T-helper 1 cell treated with Interleukin-12 subunit alpha and Interleukin-12 subunit beta and Interleukin-4 antibody, amounts not matched to agents 30 μg/mL and 1 μg/mL, for 36 hours (primary cell): ENCODE results near the gene SSC4D.

Source experiments
- H3K27ac Mint-ChIP-seq: one replicate; pipeline ENCODE4 v1.8.0; 2021; ENCODE audit warnings: mild to moderate bottlenecking, mixed read lengths
- H3K27me3 Mint-ChIP-seq: one replicate; pipeline ENCODE4 v1.8.0; 2021; ENCODE audit warnings: low read depth, mixed read lengths
- H3K36me3 Mint-ChIP-seq: one replicate; pipeline ENCODE4 v1.8.0; 2021; ENCODE audit warnings: low read depth, mixed read lengths
- H3K4me1 Mint-ChIP-seq: one replicate; pipeline ENCODE4 v1.8.0; 2021; ENCODE audit warnings: low read depth, mixed read lengths
- H3K4me3 Mint-ChIP-seq: one replicate; pipeline ENCODE4 v1.8.0; 2021; ENCODE audit warnings: mild to moderate bottlenecking, moderate library complexity, mixed read lengths
- H3K9me3 Mint-ChIP-seq: one replicate; pipeline ENCODE4 v1.8.0; 2021; ENCODE audit warnings: mixed read lengths

SSC4D gene

DNA sequence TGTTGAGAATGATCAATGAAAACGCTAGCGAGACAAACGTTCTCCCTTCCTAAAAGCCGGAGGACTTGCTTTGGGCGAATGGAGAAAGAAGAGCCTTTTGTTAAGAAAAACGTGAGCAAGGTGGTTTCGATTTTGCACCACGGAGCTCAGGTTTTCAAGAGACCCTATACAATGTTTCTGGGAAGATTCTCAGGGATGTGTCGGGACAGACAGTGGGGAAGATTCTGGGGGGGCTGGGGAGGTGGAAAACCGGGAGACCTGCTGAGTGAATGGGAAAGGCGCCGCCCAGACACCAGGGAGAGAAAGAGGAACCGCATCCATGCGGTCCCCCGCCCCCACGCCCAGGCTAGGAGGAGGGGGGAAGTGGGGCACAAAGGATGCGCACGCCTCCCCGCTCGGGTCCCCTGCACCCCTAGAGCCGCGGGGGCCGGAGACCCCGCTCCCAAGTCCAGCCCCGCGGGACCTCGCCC, 51.5 kb downstream of the SSC4D start:
- Mint-ChIP-seq H3K9me3 (no peaks in the 10 kb centered on the region), H3K36me3 (peaks cover 27% of the 10 kb centered on the region), H3K4me3 (peak overlapping the region; percentile 98), H3K27ac (peak overlapping the region; percentile 98), H3K27me3 (no peaks in the 10 kb centered on the region), H3K4me1 (peaks cover 32% of the 10 kb centered on the region)

DNA sequence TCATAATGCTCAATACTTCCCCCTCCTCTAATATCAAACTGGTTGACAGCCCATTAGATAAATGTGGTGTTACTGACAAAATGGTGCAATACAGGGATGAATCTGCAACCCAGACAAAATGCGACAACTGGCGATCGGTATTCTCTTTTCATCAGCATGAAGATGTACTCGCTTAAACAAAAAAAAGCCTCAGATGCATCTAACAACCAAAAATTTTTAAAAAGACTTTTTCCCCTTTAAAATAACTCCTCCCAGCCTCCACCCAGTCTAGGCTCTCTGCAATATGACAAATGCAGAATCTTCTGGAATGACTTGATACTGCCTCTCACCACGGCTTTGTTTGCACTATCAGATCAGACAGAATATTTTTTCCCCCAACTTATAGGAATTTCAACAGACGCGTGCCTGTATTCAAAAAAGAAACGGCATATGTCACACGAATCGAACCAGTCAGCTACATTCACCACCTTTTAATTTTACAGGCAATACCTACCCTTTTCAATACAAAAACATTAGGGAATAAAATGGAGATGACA, 52.0 kb downstream of the SSC4D start:
- H3K4me3 Mint-ChIP-seq = peak overlapping the region; percentile 98
- peaks cover 32% of the 10 kb centered on the region for H3K4me1 Mint-ChIP-seq
- peaks cover 27% of the 10 kb centered on the region for H3K36me3 Mint-ChIP-seq
- no peaks in the 10 kb centered on the region for H3K27me3 Mint-ChIP-seq
- H3K9me3 Mint-ChIP-seq = no peaks in the 10 kb centered on the region
- H3K27ac Mint-ChIP-seq = peak overlapping the region; percentile 98

DNA sequence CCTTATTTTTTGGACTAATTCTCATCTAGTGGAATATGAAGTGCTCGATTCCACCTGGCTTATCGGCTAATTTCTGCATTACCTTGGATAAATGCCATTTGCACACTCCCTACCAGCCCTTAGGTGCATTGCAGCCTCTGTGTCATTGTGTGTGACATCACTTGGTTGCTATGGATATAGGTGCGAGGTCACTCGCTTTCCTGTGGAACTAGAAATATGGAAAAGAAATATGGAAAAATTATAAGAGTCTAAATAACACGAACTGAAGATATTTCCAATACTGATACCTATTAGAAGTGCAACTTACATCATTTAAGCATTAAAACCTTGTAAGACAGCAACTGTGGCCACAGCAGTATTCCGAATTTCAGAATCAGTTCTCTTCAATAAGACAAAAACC, 52.7 kb downstream of the SSC4D start:
- Mint-ChIP-seq H3K27ac (peak overlapping the region; percentile 98), H3K4me3 (peak overlapping the region; percentile 98), H3K4me1 (peaks cover 34% of the 10 kb centered on the region), H3K36me3 (peaks cover 28% of the 10 kb centered on the region), H3K27me3 (no peaks in the 10 kb centered on the region), H3K9me3 (no peaks in the 10 kb centered on the region)

DNA sequence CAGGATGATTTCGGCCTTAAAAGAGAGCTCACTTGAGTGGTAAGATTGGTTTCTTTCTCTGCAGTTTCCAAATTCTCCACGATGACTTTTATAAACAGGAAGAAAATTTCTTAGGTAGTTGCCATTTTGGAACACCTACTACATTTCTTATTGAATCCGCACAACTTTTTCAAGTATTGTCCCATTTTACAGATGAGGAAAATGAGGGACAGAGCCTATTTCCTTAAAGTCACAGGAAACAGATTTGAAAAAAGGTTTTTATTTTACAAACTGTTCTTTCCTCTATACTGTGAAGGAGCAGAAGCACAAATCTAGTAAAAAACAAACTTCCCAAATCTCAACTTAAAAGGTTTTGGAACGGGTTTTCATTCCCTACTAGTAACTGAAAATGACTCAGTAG, 53.4 kb downstream of the SSC4D start:
- H3K9me3 Mint-ChIP-seq = no peaks in the 10 kb centered on the region
- H3K4me3 Mint-ChIP-seq = no peak overlapping the region
- H3K4me1 Mint-ChIP-seq = peaks cover 39% of the 10 kb centered on the region
- H3K27ac Mint-ChIP-seq = no peak overlapping the region
- peaks cover 30% of the 10 kb centered on the region for H3K36me3 Mint-ChIP-seq
- H3K27me3 Mint-ChIP-seq = no peaks in the 10 kb centered on the region

DNA sequence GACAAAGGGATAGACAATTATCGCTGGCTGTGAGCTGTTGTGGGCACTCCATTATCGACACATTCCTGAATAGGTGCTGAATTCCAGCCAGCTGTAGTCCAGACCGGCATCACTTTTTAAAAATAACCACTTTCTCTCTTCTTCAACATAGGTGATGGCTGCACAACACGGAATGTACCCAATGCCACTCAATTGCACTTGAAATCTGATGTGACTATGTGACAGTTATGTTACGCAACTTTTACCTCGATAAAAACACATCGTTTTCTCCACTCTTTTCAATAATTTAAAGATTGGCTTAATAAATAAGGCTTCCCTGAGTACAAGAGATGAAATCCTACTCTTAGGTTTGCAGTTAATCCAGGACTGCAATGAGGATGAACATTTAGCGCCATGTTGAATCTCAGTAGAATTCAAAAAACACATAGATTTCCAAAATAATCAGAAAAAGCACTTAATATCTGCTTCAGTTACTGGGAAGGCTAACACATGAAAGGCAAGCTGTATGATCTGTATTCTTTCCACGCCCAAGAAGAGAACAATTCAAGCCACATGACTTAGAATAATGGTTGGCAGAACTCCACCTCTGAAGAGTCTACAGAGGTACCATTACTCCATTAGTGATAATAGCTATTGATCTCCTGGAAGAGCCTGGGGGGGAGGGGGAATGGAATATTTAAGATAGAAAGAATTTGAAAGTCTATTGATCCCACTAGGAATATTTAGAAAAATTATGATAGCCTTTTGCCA, 54.3 kb downstream of the SSC4D start:
- Mint-ChIP-seq H3K36me3 (peaks cover 33% of the 10 kb centered on the region), H3K4me3 (no peak overlapping the region)

DNA sequence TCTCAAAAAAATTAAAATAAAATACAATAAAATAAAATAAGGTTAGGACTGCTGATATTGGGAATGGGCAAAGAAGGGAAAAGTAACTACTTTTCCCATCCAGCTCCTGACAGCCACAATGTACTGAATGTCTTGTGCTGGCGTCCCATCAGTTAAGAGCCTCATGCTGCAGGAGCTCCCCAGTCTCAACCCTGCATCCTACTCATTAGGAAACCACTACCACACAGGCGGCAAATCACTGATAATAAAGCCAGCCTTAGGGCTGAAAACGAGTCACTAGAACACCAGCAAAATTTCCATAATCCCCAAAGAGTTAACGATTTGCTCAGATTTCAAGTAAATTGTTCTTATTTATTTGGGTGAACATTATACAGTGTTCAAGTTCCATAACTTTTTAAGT, 55.0 kb downstream of the SSC4D start:
- H3K27me3 Mint-ChIP-seq = no peaks in the 10 kb centered on the region
- no peak overlapping the region for H3K4me3 Mint-ChIP-seq
- peaks cover 35% of the 10 kb centered on the region for H3K4me1 Mint-ChIP-seq
- H3K9me3 Mint-ChIP-seq = no peaks in the 10 kb centered on the region
- H3K36me3 Mint-ChIP-seq = peaks cover 36% of the 10 kb centered on the region
- H3K27ac Mint-ChIP-seq = no peak overlapping the region

More for the DNA sequence above, 54.3 kb downstream of the SSC4D start:
- no peaks in the 10 kb centered on the region for H3K9me3 Mint-ChIP-seq
- no peaks in the 10 kb centered on the region for H3K27me3 Mint-ChIP-seq
- peaks cover 40% of the 10 kb centered on the region for H3K4me1 Mint-ChIP-seq
- H3K27ac Mint-ChIP-seq = no peak overlapping the region

DNA sequence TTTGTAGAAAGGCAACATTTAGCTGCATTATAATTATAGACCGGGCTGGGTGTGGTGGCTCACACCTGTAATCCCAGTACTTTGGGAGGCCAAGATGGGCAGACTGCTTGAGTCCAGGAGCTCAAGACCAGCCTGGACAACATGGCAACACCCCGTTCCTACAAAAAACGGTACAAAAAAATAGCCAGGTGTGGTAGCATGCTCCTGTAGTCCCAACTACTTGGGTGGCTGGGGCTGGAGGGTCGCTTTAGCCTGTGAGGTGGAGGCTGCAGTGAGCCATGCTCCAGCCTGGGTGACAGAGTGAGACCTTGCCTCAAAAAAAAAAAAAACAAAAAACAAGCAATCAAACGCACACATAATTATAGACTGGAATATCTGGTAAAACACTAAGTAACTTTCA, 55.8 kb downstream of the SSC4D start:
- H3K36me3 Mint-ChIP-seq = peaks cover 36% of the 10 kb centered on the region
- no peak overlapping the region for H3K27ac Mint-ChIP-seq
- no peak overlapping the region for H3K4me3 Mint-ChIP-seq
- no peaks in the 10 kb centered on the region for H3K9me3 Mint-ChIP-seq
- no peaks in the 10 kb centered on the region for H3K27me3 Mint-ChIP-seq
- H3K4me1 Mint-ChIP-seq = peaks cover 35% of the 10 kb centered on the region

DNA sequence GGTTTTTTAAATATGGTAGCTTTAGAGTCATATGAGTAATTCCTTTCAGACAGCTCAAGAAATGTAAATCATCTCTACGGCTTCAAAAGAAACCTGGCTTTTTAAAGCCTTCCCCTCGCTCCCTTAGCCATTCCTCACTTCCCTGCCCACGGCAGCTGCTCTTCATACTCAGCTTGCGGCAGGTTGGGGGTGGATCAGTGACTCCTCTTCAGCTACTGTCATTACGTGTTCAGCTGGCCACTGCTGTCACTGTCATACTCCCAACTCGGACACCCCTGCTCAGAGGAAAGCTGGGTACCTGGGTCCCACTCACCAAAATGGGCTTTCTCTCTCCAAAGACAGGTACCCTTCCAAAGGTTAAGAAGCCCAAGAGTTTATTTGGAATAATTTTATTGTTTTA, 57.3 kb downstream of the SSC4D start:
- Mint-ChIP-seq H3K36me3 (peaks cover 32% of the 10 kb centered on the region), H3K9me3 (no peaks in the 10 kb centered on the region), H3K27ac (no peak overlapping the region)

DNA sequence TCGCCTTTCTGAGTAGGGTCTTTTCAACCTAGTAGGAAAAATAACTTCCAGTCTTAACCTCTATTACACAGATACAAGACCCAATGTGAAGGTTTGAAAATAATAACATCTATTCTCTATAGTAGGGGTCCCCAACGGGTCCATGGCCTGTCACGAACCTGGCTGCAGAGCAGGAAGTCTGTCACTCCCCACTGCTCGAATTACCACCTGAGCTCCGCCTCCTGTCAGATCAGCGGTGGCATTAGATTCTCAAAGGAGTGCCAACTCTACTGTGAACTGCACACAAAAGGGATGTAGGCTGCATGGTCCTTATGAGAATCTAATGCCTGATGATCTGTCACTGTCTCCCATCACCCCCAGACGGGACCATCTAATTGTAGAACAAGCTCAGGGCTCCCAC, 58.1 kb downstream of the SSC4D start:
- peaks cover 37% of the 10 kb centered on the region for H3K36me3 Mint-ChIP-seq
- peak overlapping the region; percentile 38 for H3K27ac Mint-ChIP-seq
- H3K4me1 Mint-ChIP-seq = peaks cover 37% of the 10 kb centered on the region
- H3K9me3 Mint-ChIP-seq = no peaks in the 10 kb centered on the region
- H3K4me3 Mint-ChIP-seq = no peak overlapping the region
- no peaks in the 10 kb centered on the region for H3K27me3 Mint-ChIP-seq

More for the DNA sequence above, 57.3 kb downstream of the SSC4D start:
- Mint-ChIP-seq H3K27me3 (no peaks in the 10 kb centered on the region), H3K4me1 (peaks cover 35% of the 10 kb centered on the region), H3K4me3 (no peak overlapping the region)

DNA sequence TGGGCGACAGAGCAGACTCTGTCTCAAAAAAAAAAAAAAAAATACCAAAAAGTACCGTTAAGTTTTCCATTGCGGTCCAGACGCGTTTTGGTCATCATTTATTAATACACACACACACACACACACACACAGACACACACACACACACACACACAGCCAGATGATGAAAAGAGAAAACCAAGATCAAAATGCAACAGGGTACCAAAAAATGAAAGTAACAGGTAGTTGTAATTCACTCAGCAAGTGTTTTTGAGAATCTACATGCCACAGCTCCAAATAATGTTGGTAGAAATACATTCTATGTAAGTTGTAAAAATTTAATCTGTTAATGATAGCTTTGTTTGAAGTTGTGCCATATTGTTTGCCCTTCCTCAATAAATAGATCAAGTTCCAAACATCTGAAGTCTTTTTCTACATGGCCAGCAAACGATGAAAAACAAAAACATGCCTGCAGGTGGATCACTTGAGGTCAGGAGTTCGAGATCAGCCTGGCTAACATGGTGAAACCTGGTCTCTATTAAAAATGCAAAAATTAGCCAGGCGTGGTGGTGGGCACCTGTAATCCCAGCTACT, 60.1 kb downstream of the SSC4D start:
- H3K27me3 Mint-ChIP-seq = no peaks in the 10 kb centered on the region

DNA sequence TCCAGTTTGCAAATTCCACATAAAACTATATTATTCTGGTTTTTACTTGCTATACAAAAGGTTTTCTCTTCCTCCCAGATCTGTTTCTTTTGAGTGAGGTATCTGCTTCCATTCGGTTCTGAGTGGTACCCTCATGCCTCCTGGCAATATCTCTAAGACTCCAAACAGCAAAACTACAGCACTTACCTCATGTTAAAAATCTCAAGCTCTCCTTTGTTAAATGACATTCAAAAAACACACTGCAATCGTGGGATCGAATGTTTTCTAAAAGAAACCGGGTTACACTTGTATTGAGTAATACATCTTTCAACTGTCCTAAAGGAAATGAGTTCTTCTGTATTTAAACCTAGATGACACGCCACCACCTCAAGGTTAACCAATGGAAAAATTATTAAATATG, 61.8 kb downstream of the SSC4D start:
- Mint-ChIP-seq H3K27me3 (no peaks in the 10 kb centered on the region), H3K9me3 (no peaks in the 10 kb centered on the region), H3K36me3 (peaks cover 39% of the 10 kb centered on the region), H3K27ac (peak overlapping the region; percentile 61), H3K4me1 (peaks cover 36% of the 10 kb centered on the region), H3K4me3 (peak overlapping the region; percentile 18)

More for the DNA sequence above, 60.1 kb downstream of the SSC4D start:
- peaks cover 30% of the 10 kb centered on the region for H3K4me1 Mint-ChIP-seq
- peaks cover 31% of the 10 kb centered on the region for H3K36me3 Mint-ChIP-seq
- H3K27ac Mint-ChIP-seq = no peak overlapping the region
- H3K4me3 Mint-ChIP-seq = no peak overlapping the region
- H3K9me3 Mint-ChIP-seq = no peaks in the 10 kb centered on the region

DNA sequence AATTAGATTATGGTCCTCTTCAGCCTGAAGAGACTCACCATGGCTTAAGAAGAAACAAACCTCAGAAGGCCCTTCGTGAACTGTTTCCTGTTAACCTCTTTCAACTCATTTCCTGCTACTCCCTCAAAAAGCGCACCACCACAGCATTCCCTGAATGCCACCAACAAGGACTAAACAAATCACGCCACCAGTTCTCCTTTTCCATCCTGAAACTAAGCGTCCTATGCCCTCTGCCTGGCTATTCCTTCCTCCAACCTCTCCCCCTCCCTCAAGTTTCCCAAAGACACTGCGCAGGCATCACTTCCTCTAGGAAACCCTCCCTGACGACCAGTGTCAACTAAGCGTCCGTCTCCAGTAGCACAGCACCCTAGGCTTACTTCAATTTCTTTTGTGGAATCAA, 62.7 kb downstream of the SSC4D start:
- Mint-ChIP-seq H3K4me1 (peaks cover 41% of the 10 kb centered on the region), H3K9me3 (no peaks in the 10 kb centered on the region), H3K36me3 (peaks cover 45% of the 10 kb centered on the region), H3K27ac (peak overlapping the region; percentile 79), H3K27me3 (no peaks in the 10 kb centered on the region), H3K4me3 (peak overlapping the region; percentile 35)

DNA sequence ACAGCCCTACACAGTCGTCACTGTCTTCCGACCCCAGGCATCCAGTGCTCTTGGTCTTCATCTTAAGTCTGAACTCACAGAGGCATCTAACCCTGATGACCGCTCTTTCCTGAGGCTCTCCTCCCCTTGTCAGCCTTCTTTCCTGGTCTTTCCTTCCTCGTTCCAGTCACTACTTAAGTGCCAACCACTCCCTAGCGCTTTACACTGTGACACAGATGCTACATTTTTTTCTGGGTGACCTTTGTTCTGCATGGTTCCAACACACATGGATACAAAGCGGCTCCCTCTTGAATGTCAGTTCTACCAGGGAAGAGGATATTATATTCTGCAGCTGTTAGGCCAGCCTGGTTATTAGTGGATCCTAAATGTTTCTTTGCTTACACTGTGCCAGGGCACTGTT, 63.4 kb downstream of the SSC4D start:
- Mint-ChIP-seq H3K9me3 (no peaks in the 10 kb centered on the region), H3K4me3 (no peak overlapping the region), H3K27ac (peak overlapping the region; percentile 52), H3K36me3 (peaks cover 46% of the 10 kb centered on the region), H3K27me3 (no peaks in the 10 kb centered on the region), H3K4me1 (peaks cover 36% of the 10 kb centered on the region)

DNA sequence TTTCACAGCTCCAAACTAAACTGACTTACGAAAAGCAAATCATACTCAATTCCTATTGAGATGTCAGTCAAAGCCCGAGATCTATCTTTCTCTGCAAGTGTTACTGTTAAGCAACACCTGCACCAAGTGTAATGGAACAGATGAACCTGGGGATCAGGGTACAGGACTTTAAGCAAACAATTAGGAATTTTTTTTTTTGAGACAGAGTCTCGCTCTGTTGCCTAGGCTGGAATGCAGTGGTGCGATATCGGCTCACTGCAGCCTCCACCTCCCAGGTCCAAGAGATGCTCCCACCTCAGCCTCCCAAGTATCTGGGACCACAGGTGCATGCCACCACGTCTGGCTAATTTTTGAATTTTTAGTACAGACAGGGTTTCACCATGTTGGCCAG, 65.6 kb downstream of the SSC4D start:
- H3K9me3 Mint-ChIP-seq = no peaks in the 10 kb centered on the region
- no peak overlapping the region for H3K27ac Mint-ChIP-seq
- no peaks in the 10 kb centered on the region for H3K27me3 Mint-ChIP-seq
- H3K4me3 Mint-ChIP-seq = no peak overlapping the region
- peaks cover 42% of the 10 kb centered on the region for H3K4me1 Mint-ChIP-seq
- H3K36me3 Mint-ChIP-seq = peaks cover 53% of the 10 kb centered on the region

DNA sequence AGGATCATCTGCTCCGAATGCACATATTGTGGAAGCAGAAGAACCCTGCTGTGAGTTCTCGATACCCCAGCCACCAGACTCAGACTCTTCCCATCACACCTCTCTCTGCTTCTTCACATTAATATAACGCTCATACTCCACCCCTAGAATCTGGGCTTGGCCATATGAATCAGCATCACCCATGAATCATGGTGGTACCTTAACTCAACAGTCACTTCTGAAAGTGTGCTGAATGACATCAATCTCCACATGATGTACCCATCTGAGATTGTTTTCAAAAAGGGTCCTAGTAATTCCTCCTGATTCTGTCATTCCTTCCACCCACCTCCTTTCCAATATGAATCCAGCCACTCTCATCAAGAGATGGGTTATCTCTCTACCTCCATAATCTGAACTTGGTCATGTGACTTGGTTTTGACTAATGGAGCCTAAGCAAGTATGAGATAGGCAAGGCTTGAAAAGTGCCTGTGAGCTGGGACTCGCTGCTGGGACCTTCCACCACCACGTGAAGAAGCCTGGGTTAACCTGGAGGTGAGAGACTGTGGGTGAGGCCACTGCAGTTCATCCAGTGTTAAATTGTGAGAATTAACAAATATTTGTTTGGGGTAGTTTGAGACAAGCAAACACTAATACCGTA, 66.1 kb downstream of the SSC4D start:
- H3K4me3 Mint-ChIP-seq = no peak overlapping the region
- H3K27ac Mint-ChIP-seq = no peak overlapping the region
- no peaks in the 10 kb centered on the region for H3K9me3 Mint-ChIP-seq
- H3K4me1 Mint-ChIP-seq = peaks cover 43% of the 10 kb centered on the region
- H3K36me3 Mint-ChIP-seq = peaks cover 55% of the 10 kb centered on the region
- H3K27me3 Mint-ChIP-seq = no peaks in the 10 kb centered on the region
